HEK293 (cell line): ENCODE results near the gene MORN1.

Source experiments
- RBAK ChIP-seq: fragments of 450-650 bp; formaldehyde crosslinking; IDR thresholded peaks from 2 replicates; pipeline ENCODE4 v1.5.1; 2016; ENCODE audit warnings: missing biosample characterization, missing genetic modification characterization
- ZBTB48 ChIP-seq: fragments of 450-650 bp; formaldehyde crosslinking; IDR thresholded peaks from 2 replicates; pipeline ENCODE4 v1.5.1; 2016; ENCODE audit warnings: missing biosample characterization, missing genetic modification characterization
- ZNF274 ChIP-seq, 2 experiments: fragments of 200-500 bp in 1 of 2; fragments of 450-650 bp in 1 of 2; sonication (Bioruptor generic) in 1 of 2; formaldehyde crosslinking in 1 of 2; IDR thresholded peaks; 2 replicates each; pipeline versions ENCODE4 v1.5.1 to v1.6.1; 2014 to 2016; ENCODE audit warnings: borderline replicate concordance in 1 of 2, inconsistent platforms in 1 of 2, low read length in 1 of 2, missing biosample characterization in 1 of 2, missing genetic modification characterization in 1 of 2
- ZNF558 ChIP-seq: fragments of 450-650 bp; formaldehyde crosslinking; IDR thresholded peaks from 2 replicates; pipeline ENCODE4 v1.5.1; 2016; ENCODE audit warnings: missing biosample characterization, missing genetic modification characterization
- ZNF629 ChIP-seq: fragments of 450-650 bp; formaldehyde crosslinking; IDR thresholded peaks from 2 replicates; pipeline ENCODE4 v1.5.1; 2017; ENCODE audit warnings: missing biosample characterization, missing genetic modification characterization
- TF ChIP-seq, protein P1 (sequence below): fragments of 450-650 bp; formaldehyde crosslinking; IDR thresholded peaks from 2 replicates; pipeline ENCODE4 v1.5.1; 2016; ENCODE audit warnings: missing biosample characterization, missing genetic modification characterization
- TF ChIP-seq, protein P2 (sequence below): fragments of 450-650 bp; formaldehyde crosslinking; optimal IDR thresholded peaks from 2 replicates; pipeline ENCODE3; 2016; ENCODE audit warnings: missing biosample characterization, mild to moderate bottlenecking, missing genetic modification characterization
- TF ChIP-seq, protein P3 (sequence below): fragments of 450-650 bp; formaldehyde crosslinking; IDR thresholded peaks from 2 replicates; pipeline ENCODE4 v1.5.1; 2016; ENCODE audit warnings: missing biosample characterization, missing genetic modification characterization
- TF ChIP-seq, protein P4 (sequence below): sonication (generic); formaldehyde crosslinking; IDR thresholded peaks from 2 replicates; pipeline ENCODE4 v1.8.1; 2022; ENCODE audit warnings: mild to moderate bottlenecking, moderate library complexity, missing genetic modification reagents

DNA sequence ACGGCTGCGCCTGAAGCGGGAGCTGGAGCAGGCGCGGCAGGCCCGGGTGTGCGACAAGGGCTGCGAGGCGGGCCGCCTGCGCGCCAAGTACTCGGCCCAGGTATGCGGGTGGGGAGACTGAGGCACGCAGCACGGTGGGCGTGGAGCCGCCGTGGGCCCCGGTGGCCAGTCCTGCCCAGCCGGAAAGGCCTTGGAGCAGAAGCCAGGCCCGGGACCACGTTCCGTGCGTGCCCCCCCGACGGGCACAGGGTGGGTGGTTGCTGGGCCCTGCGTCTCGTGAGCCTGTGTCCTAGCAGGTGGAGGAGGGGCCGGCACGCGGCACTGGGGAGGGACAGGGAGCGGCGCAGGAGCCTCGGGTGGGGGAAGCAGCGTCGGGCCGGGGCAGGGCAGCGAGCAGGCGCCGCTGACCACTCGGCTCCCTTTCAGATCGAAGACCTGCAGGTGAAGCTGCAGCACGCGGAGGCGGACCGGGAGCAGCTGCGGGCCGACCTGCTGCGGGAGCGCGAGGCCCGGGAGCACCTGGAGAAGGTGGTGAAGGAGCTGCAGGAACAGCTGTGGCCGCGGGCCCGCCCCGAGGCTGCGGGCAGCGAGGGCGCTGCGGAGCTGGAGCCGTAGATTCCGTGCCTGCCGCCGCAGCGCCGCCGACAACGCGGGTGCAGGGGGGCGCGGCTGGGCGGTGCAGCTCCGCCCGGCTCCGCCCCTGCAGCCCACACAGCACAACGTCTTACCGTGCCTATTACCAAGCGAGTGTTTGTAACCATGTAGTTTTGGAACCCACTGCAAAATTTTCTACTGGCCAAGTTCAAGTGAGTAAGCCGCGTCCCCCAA lies 85.0 kb downstream of the MORN1 start:
- TF ChIP-seq, protein P1, sequence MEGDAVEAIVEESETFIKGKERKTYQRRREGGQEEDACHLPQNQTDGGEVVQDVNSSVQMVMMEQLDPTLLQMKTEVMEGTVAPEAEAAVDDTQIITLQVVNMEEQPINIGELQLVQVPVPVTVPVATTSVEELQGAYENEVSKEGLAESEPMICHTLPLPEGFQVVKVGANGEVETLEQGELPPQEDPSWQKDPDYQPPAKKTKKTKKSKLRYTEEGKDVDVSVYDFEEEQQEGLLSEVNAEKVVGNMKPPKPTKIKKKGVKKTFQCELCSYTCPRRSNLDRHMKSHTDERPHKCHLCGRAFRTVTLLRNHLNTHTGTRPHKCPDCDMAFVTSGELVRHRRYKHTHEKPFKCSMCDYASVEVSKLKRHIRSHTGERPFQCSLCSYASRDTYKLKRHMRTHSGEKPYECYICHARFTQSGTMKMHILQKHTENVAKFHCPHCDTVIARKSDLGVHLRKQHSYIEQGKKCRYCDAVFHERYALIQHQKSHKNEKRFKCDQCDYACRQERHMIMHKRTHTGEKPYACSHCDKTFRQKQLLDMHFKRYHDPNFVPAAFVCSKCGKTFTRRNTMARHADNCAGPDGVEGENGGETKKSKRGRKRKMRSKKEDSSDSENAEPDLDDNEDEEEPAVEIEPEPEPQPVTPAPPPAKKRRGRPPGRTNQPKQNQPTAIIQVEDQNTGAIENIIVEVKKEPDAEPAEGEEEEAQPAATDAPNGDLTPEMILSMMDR (tag by site-specific recombination) = no peak
- TF ChIP-seq ZBTB48 (tag by site-specific recombination) (no peak), ZNF629 (tag by site-specific recombination) (no peak), RBAK (no peak), ZNF274 (IDR thresholded peaks at IDR 0.05; ENCODE audit: low read length) (no peak), ZNF274 (tag by site-specific recombination; IDR thresholded peaks at IDR 0.05; ENCODE audit: borderline replicate concordance) (no peak), ZNF558 (no peak)
- TF ChIP-seq, protein P2, sequence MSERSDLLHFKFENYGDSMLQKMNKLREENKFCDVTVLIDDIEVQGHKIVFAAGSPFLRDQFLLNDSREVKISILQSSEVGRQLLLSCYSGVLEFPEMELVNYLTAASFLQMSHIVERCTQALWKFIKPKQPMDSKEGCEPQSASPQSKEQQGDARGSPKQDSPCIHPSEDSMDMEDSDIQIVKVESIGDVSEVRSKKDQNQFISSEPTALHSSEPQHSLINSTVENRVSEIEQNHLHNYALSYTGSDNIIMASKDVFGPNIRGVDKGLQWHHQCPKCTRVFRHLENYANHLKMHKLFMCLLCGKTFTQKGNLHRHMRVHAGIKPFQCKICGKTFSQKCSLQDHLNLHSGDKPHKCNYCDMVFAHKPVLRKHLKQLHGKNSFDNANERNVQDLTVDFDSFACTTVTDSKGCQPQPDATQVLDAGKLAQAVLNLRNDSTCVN (tag by site-specific recombination) = no peak
- TF ChIP-seq, protein P3, sequence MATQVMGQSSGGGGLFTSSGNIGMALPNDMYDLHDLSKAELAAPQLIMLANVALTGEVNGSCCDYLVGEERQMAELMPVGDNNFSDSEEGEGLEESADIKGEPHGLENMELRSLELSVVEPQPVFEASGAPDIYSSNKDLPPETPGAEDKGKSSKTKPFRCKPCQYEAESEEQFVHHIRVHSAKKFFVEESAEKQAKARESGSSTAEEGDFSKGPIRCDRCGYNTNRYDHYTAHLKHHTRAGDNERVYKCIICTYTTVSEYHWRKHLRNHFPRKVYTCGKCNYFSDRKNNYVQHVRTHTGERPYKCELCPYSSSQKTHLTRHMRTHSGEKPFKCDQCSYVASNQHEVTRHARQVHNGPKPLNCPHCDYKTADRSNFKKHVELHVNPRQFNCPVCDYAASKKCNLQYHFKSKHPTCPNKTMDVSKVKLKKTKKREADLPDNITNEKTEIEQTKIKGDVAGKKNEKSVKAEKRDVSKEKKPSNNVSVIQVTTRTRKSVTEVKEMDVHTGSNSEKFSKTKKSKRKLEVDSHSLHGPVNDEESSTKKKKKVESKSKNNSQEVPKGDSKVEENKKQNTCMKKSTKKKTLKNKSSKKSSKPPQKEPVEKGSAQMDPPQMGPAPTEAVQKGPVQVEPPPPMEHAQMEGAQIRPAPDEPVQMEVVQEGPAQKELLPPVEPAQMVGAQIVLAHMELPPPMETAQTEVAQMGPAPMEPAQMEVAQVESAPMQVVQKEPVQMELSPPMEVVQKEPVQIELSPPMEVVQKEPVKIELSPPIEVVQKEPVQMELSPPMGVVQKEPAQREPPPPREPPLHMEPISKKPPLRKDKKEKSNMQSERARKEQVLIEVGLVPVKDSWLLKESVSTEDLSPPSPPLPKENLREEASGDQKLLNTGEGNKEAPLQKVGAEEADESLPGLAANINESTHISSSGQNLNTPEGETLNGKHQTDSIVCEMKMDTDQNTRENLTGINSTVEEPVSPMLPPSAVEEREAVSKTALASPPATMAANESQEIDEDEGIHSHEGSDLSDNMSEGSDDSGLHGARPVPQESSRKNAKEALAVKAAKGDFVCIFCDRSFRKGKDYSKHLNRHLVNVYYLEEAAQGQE (tag by site-specific recombination) = no peak
- TF ChIP-seq, protein P4, sequence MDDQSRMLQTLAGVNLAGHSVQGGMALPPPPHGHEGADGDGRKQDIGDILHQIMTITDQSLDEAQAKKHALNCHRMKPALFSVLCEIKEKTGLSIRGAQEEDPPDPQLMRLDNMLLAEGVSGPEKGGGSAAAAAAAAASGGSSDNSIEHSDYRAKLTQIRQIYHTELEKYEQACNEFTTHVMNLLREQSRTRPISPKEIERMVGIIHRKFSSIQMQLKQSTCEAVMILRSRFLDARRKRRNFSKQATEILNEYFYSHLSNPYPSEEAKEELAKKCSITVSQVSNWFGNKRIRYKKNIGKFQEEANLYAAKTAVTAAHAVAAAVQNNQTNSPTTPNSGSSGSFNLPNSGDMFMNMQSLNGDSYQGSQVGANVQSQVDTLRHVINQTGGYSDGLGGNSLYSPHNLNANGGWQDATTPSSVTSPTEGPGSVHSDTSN (CRISPR knock-in tag) = no peak
